Breast epithelium (tissue), 3 donors: Measurements from ENCODE around the gene SPON1.

Experiments
- POLR2AphosphoS5 ChIP-seq, 3 donors: sonication (generic); formaldehyde crosslinking; IDR thresholded peaks; one replicate each; pipeline ENCODE4 v1.6.1; 2017; ENCODE audit warnings: antibody characterized with exemption in 3 of 3
- TF ChIP-seq, protein P1 (sequence below), 3 donors: fragments of 450-650 bp; IDR thresholded peaks; one replicate each; pipeline ENCODE4 v1.5.1; 2016 to 2017; ENCODE audit warnings: antibody characterized with exemption in 3 of 3, mild to moderate bottlenecking in 3 of 3, moderate library complexity in 3 of 3

DNA sequence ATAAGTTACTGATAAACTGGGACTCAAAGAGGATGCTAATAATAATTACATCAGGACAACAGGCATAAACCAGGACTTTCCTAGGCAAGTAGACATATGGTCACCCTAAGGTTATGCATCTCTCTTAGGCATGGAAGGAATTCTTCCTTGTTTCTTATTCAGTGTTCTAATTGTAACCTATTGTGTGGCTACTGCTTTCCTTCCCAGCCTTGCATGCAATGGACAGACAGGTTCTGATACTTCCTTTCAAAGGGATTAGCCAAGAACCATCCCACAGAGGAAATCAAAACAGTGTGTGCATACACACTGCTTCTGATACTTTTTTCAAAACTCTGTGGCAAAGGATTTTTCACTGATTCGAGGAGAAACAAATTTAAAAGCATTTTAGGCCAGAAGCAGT, 348.2 kb downstream of the SPON1 start:
- TF ChIP-seq, protein P1, sequence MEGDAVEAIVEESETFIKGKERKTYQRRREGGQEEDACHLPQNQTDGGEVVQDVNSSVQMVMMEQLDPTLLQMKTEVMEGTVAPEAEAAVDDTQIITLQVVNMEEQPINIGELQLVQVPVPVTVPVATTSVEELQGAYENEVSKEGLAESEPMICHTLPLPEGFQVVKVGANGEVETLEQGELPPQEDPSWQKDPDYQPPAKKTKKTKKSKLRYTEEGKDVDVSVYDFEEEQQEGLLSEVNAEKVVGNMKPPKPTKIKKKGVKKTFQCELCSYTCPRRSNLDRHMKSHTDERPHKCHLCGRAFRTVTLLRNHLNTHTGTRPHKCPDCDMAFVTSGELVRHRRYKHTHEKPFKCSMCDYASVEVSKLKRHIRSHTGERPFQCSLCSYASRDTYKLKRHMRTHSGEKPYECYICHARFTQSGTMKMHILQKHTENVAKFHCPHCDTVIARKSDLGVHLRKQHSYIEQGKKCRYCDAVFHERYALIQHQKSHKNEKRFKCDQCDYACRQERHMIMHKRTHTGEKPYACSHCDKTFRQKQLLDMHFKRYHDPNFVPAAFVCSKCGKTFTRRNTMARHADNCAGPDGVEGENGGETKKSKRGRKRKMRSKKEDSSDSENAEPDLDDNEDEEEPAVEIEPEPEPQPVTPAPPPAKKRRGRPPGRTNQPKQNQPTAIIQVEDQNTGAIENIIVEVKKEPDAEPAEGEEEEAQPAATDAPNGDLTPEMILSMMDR (IDR thresholded peaks at IDR 0.05), result no peak
- TF ChIP-seq POLR2AphosphoS5 (IDR thresholded peaks at IDR 0.05), result no peak
